PC-9 (cell line): Measurements from ENCODE around the gene ZNF581.

Source experiments
- CTCF ChIP-seq: fragments of 200-600 bp; sonication (generic); conservative IDR thresholded peaks from 2 replicates; pipeline ENCODE4 v1.6.1; 2017; ENCODE audit warnings: mixed run types, antibody characterized with exemption, mild to moderate bottlenecking, moderate library complexity
- EZH2 ChIP-seq: fragments of 200-600 bp; sonication (generic); IDR thresholded peaks from 2 replicates; pipeline ENCODE4 v1.8.0; 2017; ENCODE audit warnings: antibody characterized with exemption, low read depth

GRCh38 chr19:55609326-55609725 lies 34.1 kb upstream of the ZNF581 start:
- TF ChIP-seq CTCF = no peak
- TF ChIP-seq EZH2 = no peak
